OCI-LY1 (cell line): ENCODE data around the gene ZNF277.

Experiments used
- CTCF ChIP-seq: fragments of 200-600 bp; sonication (generic), shearing (Covaris generic); IDR thresholded peaks from 2 replicates; pipeline ENCODE4 v1.5.1; 2017; ENCODE audit warnings: mild to moderate bottlenecking, antibody characterized with exemption, low read length, moderate library complexity, mixed read lengths
- EZH2 ChIP-seq: fragments of 200-600 bp; sonication (generic), shearing (Covaris generic); IDR thresholded peaks from 2 replicates; pipeline ENCODE4 v1.8.0; 2017; ENCODE audit warnings: borderline replicate concordance, mixed run types, mild to moderate bottlenecking, antibody characterized with exemption, low read length, moderate library complexity, mixed read lengths

DNA sequence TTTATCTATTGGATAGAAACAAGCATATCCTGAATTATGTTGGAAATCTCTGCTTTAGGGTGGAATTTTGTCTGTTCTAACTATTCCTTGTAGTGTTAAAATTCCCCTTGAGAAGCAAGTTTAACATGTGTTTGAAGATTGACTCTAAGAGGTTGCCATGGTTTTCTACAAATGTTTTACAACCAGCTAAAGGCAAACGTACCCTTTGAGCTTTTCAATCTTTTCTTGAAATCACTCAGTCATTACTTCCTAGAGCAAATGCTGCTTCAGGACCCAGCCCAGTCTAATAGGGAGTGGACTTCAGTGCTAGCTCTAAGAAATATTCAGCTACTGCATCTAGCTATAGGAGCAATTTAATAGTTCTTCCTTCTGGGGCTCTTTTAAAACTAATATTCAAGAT, 125.0 kb downstream of the ZNF277 start:
- no peak for TF ChIP-seq CTCF
- TF ChIP-seq EZH2 = no peak
